ENCODE data around the gene SELENON. TPM values are rescaled to one million over a fixed set of nuclear protein-coding genes. Genes with fewer than 3 reads are reported as not detected.

Gene SELENON
- total RNA-seq, 2 experiments from 2014 or later = 15.0 to 15.6 TPM

DNA sequence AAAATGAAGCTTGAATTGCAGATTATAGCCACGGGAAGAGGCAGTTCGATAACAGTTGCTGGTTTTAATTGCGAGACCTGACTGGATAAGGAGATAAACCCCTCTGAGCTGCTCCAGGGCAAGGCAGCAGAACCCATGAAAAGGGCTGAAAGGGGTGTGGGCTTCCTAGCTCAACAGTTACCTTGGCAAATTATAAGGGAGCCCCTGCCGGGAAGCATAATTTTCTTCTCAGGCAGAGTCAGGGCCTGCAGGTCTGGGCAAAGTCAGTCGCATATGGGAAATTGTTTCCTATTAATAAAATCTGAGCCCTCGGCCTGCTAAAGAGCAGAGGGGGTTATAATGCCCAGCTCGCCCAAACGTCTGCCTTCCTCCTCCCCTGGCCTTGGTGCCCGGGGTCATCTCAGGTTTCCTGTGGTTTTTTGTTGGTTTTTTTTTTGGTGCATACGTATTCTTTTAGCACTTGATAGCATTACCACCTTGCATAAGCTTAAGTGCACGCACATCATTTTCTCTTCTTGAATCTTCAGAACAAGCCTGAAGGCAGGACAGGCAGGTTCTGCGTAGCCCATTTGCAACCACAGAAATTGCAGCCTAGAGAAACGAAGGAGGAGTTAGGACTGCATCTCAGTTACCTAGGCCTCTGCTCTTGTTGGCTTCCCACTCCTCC, 33.9 kb upstream of the SELENON start:
- H3K4me3 Mint-ChIP-seq = peak overlapping the region; percentile 32
- H3K27ac Mint-ChIP-seq = peak overlapping the region; percentile 80
- H3K27me3 Mint-ChIP-seq = no peaks in the 10 kb centered on the region
- H3K36me3 Mint-ChIP-seq = peaks cover 2% of the 10 kb centered on the region
- no peak for DNase-seq
- H3K4me1 Mint-ChIP-seq = peaks cover 43% of the 10 kb centered on the region
- H3K9me3 Mint-ChIP-seq = no peaks in the 10 kb centered on the region

DNA sequence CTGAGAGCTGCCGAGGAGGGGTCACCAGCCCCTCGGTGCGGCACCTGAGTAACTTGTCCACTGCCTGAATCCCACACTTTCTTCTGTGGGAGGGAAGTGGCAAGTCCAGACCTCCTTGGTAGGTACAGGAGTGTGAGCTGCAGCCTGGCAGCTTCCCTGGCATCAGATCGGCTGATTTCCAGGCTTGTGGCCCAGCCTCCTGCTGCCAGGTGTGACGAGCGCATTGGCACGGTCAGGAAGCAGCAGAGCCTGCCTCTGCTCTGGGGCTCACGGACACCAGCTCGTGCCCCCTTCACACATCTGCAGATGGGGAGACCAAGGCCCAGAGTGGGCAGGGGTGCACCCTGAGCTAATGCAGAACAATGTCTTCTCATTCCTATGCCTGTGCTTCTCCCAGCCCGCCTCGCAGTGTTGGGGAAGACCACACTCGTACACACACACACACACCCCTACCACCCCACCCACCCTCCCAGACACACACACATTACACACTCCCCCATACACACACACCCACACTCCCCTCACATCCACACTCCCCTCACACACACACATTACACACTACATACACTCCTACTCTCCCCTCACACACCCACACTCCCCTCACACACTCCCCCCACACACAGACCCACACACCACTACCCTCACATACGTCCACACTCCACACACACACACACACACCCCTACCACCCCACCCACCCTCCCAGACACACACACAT, 33.1 kb upstream of the SELENON start:
- Mint-ChIP-seq H3K27me3 (no peaks in the 10 kb centered on the region), H3K36me3 (peaks cover 2% of the 10 kb centered on the region), H3K9me3 (no peaks in the 10 kb centered on the region), H3K27ac (peak overlapping the region; percentile 47), H3K4me1 (peaks cover 51% of the 10 kb centered on the region), H3K4me3 (no peak overlapping the region)
- no peak for DNase-seq

DNA sequence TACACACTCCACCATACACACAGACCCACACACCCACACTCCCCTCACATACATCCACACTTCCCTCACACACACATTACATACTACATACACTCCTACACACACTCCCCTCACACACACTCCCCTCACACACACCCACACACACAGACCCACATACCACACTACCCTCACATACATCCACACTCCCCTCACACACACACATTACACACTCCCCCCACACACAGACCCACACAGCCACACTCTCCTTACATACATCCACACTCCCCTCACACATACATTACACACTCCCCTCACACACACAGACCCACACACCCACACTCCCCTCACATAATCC, 32.6 kb upstream of the SELENON start:
- Mint-ChIP-seq H3K4me3 (no peak overlapping the region), H3K4me1 (peaks cover 57% of the 10 kb centered on the region), H3K27ac (no peak overlapping the region), H3K9me3 (no peaks in the 10 kb centered on the region), H3K27me3 (no peaks in the 10 kb centered on the region), H3K36me3 (peaks cover 4% of the 10 kb centered on the region)
- DNase-seq = no peak

DNA sequence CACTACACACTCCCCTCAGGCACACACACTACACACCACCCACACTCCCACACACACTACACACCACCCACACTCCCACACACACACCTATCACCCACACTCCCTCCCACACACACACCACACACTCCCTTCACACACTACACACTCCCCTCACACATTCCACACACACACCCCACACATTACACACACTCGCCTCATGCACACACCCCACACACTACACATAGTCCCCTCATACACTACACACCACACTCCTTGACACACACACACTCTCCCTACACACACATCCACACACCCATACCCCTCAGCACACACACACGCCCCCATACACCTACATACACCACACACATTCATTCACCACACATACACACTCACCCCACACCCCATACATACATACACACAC, 31.0 kb upstream of the SELENON start:
- H3K4me1 Mint-ChIP-seq = peaks cover 73% of the 10 kb centered on the region
- no peaks in the 10 kb centered on the region for H3K9me3 Mint-ChIP-seq
- H3K27ac Mint-ChIP-seq = no peak overlapping the region
- H3K27me3 Mint-ChIP-seq = no peaks in the 10 kb centered on the region
- H3K4me3 Mint-ChIP-seq = no peak overlapping the region
- DNase-seq = no peak
- peaks cover 10% of the 10 kb centered on the region for H3K36me3 Mint-ChIP-seq

DNA sequence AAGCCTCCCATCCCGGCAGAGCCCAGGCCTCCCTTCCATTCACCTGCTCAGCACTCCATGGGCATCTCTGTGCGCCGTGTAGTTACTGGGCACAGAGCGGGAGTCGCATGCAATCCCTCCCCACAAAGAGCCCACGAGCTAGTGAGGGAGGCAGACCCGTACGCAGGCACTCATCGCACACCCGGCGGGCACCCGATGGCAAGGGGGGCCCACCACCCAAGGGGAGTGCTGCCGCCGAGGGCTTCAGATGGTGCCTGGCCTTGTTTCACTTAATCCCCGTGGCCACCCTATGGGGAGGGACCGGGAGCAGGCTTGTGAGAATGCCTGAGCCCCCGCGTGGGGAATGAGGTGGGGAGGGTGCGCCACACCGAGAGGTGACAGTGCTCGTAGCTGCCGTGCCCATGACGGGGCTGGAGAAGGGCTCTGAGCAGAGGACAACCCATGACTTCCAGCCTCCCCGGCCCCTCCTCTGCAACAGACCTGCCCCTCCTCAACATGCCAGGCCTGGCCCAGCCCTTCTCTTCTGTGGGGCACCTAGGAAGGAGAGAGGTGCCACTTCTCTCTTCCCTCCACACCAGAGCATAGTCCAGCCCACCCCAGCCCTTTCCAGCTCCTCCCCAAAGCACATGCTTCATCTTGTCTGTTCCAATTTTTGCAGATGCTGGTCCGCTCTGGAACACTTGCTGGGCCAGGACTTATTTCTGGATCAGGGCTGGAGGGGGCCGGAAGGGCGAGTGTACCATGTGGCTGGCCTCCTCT, 30.2 kb upstream of the SELENON start:
- H3K9me3 Mint-ChIP-seq = no peaks in the 10 kb centered on the region
- no peak overlapping the region for H3K4me3 Mint-ChIP-seq
- peaks cover 10% of the 10 kb centered on the region for H3K36me3 Mint-ChIP-seq
- peak overlapping the region; percentile 42 for H3K27ac Mint-ChIP-seq
- peaks cover 81% of the 10 kb centered on the region for H3K4me1 Mint-ChIP-seq
- no peak for DNase-seq
- H3K27me3 Mint-ChIP-seq = no peaks in the 10 kb centered on the region

DNA sequence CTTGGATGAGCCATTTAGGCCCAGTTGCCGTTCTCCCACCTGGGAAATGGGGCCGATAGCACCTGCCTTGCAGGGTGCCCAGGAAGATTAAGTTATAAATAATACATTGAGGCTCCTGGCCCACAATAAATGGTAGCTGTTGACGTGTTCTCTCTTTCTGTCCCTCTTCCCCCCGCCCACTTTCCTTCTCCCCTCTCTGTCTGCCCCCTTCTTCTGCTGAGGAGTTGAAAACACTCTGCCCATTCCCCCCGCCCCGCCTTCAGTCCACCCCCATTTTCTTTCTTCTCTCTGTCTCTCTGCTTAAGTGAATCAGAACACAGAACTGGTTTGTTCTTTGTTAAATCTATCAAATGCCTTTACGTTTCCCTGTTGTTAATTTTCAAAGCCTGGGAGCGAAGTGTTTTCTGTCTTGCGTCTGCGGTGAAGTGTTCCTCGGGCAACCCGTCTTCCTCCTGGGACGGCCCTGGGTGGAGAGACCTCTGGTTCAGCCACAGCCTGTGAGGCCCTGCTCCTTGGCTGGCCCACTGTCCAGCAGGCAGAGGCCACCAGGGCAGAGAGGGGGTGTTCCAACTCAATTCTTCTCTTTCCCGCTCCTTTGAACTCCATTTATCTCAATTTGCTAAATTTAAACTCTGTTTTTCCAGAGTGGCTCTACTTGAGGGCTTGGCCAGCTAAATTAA, 29.3 kb upstream of the SELENON start:
- no peak for DNase-seq
- Mint-ChIP-seq H3K9me3 (no peaks in the 10 kb centered on the region), H3K27me3 (no peaks in the 10 kb centered on the region), H3K4me3 (peak overlapping the region; percentile 51), H3K27ac (peak overlapping the region; percentile 42), H3K4me1 (peaks cover 81% of the 10 kb centered on the region), H3K36me3 (peaks cover 10% of the 10 kb centered on the region)

DNA sequence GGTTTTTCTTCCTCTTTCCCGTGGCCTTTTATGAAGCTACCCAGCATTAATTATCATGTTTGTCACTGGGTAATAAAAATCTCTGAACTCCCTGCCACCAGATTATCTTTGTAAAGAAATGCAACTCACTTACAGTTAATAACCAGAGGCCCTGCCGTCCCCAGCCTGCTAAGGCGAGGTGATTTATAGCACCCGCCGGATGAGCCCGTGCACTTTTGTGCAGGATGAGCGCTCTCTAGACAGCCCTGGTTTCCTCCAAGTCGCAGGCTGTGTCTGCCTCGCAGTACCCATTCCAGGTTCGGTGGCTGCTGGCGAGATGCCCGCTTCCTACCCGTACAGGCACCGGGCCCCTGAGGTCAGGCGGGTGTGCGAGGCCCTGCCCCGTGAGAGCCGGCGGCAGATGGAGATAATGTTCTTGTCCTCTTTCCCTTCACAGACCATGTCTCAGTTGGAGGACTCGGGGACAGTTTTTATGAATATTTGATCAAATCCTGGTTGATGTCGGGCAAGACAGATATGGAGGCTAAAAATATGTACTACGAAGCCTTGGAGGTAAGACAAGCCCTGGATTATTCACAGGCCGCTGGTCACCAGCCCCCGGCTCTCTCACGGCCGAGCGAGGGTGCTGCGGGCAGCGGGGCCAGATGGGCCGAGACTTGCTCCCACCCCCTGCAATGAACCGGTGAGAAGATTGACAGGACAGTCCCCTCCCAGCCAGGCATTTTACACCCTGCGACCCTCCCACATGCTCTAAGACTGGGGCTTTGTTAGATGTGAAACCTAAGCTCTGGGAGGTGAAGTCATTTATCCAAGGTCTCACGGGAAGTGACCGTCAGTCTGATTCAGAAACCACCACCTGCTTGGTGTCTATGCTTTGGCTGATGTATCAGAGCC, 28.5 kb upstream of the SELENON start:
- H3K27ac Mint-ChIP-seq = peak overlapping the region; percentile 6
- peak overlapping the region; percentile 51 for H3K4me3 Mint-ChIP-seq
- peak; percentile 22 for DNase-seq

DNA sequence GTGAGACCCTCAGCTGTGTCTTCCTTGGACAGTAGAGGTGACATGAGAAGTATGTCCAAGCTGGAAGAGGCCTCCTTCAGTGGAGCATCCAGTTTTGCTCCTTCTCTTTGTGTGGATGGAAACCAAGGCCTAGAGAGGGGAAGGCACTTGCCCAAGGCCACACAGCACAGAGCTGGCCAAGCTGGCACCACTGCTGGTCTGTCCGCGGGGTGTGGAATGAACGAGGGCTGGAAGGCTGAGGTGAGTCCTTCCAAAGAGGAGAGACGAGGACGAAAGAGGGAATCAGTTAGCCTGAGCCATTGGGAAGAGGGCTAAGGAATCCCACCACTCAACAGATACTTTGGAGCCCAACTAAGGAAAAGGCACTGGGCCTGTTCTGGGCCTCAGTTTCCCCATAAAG, 27.8 kb upstream of the SELENON start:
- Mint-ChIP-seq H3K27ac (no peak overlapping the region), H3K27me3 (no peaks in the 10 kb centered on the region), H3K9me3 (no peaks in the 10 kb centered on the region), H3K4me3 (no peak overlapping the region), H3K36me3 (peaks cover 10% of the 10 kb centered on the region), H3K4me1 (peaks cover 71% of the 10 kb centered on the region)
- DNase-seq = no peak

More for the DNA sequence above, 28.5 kb upstream of the SELENON start:
- no peaks in the 10 kb centered on the region for H3K9me3 Mint-ChIP-seq
- H3K4me1 Mint-ChIP-seq = peaks cover 75% of the 10 kb centered on the region
- H3K27me3 Mint-ChIP-seq = no peaks in the 10 kb centered on the region
- H3K36me3 Mint-ChIP-seq = peaks cover 10% of the 10 kb centered on the region

DNA sequence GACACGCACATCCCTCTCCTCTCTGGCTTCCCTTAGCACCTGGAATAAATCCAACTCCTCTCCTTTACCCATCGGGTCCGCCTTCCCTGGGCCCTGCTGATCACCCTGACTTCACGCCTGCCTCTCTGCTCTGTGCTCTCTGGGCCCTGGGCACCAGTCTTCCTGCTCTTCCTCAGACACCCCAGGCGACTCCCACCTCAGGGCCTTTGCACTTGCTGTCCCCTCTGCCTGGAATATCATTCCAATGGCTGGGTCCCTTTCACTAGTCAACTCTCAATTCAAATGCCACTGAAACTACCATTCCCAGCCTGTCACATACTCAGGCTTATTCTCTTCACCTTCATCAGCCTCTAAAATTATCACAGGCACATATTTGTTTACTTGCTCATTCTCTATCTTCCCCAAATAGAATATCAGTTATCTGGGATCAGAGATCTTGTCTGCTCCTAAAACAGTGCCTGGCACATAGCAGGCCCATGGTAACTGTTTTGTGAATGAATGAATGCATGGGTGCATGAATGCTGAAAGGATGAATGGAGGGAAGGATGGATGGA, 27.2 kb upstream of the SELENON start:
- Mint-ChIP-seq H3K4me3 (no peak overlapping the region), H3K36me3 (peaks cover 10% of the 10 kb centered on the region), H3K27ac (peak overlapping the region; percentile 14), H3K9me3 (no peaks in the 10 kb centered on the region), H3K27me3 (no peaks in the 10 kb centered on the region), H3K4me1 (peaks cover 67% of the 10 kb centered on the region)
- DNase-seq = no peak

DNA sequence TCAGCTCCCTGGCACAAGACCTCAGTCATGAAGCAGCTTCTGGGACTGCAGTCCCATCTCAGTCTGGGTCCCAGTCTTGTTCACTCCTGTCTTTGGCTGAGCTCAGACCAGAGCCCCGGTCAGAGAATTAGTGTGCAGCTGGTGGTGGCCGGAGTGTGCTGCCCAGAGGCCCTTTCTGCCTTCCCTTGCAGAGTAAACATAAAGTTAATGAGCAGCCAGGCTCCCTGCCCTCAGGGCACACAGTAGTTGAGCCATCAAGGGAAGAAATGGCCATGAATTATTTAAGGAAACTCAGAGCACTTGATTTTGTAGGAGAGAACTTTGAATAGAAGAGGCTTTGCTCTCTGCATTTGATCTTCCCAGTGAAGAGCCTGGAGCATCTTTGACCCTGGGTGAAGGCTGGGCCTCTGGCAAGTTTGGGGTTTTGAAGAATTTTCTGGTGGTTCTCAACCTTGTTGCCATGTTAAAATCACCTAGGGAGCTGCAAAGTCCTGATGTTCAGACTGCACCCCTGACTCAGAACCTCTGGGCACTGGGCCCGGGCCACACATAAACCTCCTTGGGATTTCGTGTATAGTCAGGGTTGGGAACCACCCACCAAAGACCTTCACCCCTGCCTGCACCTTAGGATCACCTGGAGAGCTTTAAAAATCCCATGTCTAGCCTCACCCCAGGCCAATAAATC, 26.4 kb upstream of the SELENON start:
- Mint-ChIP-seq H3K4me3 (no peak overlapping the region), H3K4me1 (peaks cover 70% of the 10 kb centered on the region), H3K9me3 (no peaks in the 10 kb centered on the region), H3K27ac (no peak overlapping the region), H3K36me3 (peaks cover 10% of the 10 kb centered on the region), H3K27me3 (no peaks in the 10 kb centered on the region)
- DNase-seq = no peak

DNA sequence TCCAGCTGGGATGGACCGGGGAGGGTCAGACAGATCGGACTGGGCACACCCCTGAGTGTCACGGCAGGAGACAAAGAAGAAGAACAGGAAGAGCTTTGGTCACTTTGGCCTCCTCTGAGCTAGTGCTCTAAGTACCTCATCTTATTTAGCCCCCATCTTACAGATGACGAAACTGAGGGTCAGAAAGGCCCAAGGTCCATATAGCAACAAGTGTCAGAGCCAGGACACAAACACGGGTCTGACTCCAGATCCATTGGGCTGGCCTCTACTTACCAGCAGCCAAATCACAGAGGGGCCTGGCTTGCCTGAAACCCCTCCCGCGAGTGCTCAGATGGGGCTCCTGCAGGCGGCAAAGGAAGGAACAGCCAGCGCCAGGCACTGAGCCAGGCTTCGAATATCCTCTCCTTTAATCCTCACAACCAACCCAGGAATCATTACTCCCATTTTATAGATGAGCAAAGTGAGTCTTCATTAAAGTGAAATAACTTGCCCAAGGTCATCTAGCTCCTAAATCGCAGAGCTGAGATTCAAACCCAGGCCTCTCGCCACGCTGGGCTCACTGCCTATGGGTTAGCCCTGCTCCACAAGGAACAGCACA, 25.7 kb upstream of the SELENON start:
- Mint-ChIP-seq H3K27me3 (no peaks in the 10 kb centered on the region), H3K27ac (peak overlapping the region; percentile 85), H3K4me1 (peaks cover 64% of the 10 kb centered on the region), H3K36me3 (peaks cover 8% of the 10 kb centered on the region), H3K4me3 (peak overlapping the region; percentile 71), H3K9me3 (no peaks in the 10 kb centered on the region)
- no peak for DNase-seq

DNA sequence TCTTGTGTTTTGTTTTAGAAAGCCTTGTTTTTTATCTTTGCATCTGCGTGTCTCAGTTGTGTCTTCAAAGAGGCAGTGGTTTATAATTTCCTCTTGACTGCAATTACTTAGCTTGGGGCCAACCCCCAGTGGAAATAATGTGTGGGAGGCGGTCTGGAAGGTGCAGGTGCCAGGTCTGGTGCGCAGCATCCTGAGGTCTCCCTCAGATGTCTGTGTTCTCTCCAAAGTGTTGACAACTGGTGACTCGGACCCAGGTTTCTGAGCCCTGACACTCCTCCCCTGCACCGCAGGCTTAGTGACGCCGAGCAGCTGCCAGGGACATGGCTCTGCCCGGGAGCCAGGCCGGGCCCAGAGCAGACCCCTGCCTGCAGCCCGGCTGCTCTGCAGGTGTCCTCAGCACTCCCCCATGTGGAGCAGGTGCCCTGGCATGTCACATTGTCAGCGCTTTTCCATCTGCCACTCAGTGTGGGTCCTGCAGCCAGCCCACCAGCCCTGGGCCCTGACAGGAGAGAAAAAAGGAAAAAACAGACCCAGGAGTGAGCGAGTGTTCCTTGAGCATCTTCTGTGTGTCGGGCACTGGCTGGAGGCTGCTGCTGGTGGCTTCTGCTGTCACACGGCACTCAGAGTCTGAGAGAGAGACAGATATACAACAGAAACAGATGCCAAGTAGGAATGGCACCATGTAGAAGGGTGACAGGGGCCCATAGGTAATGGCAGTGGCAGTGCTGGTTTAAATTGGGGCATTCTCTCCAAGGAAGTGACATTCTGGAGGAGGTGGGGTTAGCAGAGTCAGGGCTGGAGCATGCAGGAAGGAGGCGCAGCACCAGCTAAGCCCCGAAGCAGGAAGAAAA, 24.8 kb upstream of the SELENON start:
- Mint-ChIP-seq H3K27me3 (no peaks in the 10 kb centered on the region), H3K4me1 (peaks cover 60% of the 10 kb centered on the region), H3K27ac (peak overlapping the region; percentile 85), H3K4me3 (peak overlapping the region; percentile 71), H3K36me3 (peaks cover 8% of the 10 kb centered on the region), H3K9me3 (no peaks in the 10 kb centered on the region)
- peak; percentile 92 for DNase-seq

DNA sequence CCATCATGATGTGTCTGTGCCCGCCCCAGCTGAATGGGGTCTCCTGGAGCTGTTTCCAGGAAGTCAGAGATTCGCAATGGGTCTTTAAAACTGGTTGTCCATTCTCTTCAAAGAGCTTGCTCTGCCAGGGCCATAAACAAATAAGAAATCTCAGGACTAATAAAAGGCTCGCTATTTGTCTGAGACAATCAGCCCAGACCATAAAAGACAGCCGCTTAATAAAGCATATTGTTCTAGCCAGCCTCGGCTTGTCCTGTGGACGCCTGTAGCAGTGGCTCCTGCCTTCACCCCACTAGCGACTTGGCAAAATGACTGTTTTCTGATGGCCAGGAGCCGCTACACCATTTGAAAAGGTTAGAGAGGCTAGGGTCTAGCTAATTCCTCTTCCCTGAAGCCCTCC, 20.6 kb upstream of the SELENON start:
- H3K27me3 Mint-ChIP-seq = no peaks in the 10 kb centered on the region
- H3K36me3 Mint-ChIP-seq = no peaks in the 10 kb centered on the region
- peaks cover 20% of the 10 kb centered on the region for H3K4me1 Mint-ChIP-seq
- no peak for DNase-seq
- no peak overlapping the region for H3K4me3 Mint-ChIP-seq
- H3K27ac Mint-ChIP-seq = no peak overlapping the region
- no peaks in the 10 kb centered on the region for H3K9me3 Mint-ChIP-seq
